Peyer's patch (tissue), 4 donors: ENCODE data around the gene CA11. TPM values are rescaled to one million over a fixed set of nuclear protein-coding genes. Genes with fewer than 3 reads are reported as not detected.
A peak's percentile ranks its signal among the peaks of the same experiment; 100 is the strongest.

Source experiments
- DNase-seq, 3 donors: peaks; one replicate each; pipeline ENCODE4 v3.0.0-alpha.2; 2017 to 2019
- H3K27ac ChIP-seq, 4 donors: fragments of 200-600 bp; sonication (generic); one replicate each; pipeline ENCODE4 v1.5.1; 2016 to 2019
- H3K27me3 ChIP-seq, 2 donors: fragments of 200-600 bp; sonication (generic); one replicate each; pipeline ENCODE4 v1.5.1; 2019
- H3K36me3 ChIP-seq, 3 donors: fragments of 200-600 bp; sonication (generic); one replicate each; pipeline ENCODE4 v1.5.1; 2016 to 2019
- H3K4me1 ChIP-seq, 4 donors: fragments of 200-600 bp; sonication (generic); one replicate each; pipeline ENCODE4 v1.5.1; 2016 to 2019
- H3K4me3 ChIP-seq, 4 donors: fragments of 200-600 bp; sonication (generic); 1 replicate in 3 of 4; 2 replicates in 1 of 4; pipeline ENCODE4 v1.5.1; 2016 to 2019; ENCODE audit warnings: mild to moderate bottlenecking in 1 of 4
- H3K9me3 ChIP-seq, 4 donors: fragments of 200-600 bp; sonication (generic); one replicate each; pipeline ENCODE4 v1.5.1; 2016 to 2019; ENCODE audit warnings: mild to moderate bottlenecking in 1 of 4
- CTCF ChIP-seq, 6 experiments: fragments of 450-650 bp in 4 of 6; fragments of 200-600 bp in 2 of 6; sonication (generic) in 1 of 6; IDR thresholded peaks; one replicate each; pipeline ENCODE4 v1.5.1; 2017 to 2019; ENCODE audit warnings: antibody characterized with exemption in 6 of 6, mild to moderate bottlenecking in 3 of 6, moderate library complexity in 1 of 6
- POLR2A ChIP-seq, 2 donors: fragments of 450-650 bp; IDR thresholded peaks; one replicate each; pipeline ENCODE4 v1.5.1; 2017; ENCODE audit warnings: antibody characterized with exemption in 2 of 2, mild to moderate bottlenecking in 2 of 2, moderate library complexity in 2 of 2
- total RNA-seq, 4 donors: library from RNA; depleted of rRNA; stranded (reverse); fragments of >200 nt; gene quantifications; one replicate each; pipeline ENCODE4 v1.1.0, GENCODE V29; 2016

Gene CA11
- total RNA-seq, 4 donors from 2014 or later: 0.70 to 8.3 (median 2.1) TPM

DNA sequence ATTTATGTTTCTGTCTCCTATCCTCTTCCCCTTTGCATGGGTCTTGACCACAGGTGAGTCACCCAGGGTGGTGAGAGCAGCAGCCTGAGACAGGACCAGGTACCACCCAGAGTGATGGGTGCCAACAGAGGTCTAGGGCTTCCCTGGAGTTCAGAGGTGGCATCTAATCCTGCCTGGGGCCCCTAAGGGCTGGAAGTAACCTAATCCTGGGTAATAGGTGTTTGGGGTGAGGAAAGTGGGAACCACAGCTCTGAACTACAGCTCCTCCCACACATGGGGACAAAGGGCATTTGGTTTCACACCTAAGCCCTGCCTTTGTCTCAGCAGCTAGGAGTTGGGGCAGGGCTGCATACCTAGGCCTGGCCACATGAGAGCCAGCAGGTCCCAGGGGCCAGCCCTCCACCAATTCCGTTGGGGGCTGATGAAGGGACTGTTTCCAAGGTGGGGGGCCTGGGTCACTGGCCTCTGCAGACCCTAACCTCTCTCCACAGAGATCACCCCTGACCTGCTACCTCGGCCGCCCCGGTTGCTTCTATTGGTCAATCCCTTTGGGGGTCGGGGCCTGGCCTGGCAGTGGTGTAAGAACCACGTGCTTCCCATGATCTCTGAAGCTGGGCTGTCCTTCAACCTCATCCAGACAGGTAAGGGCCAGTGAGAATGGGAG is 18.7 kb downstream of the CA11 start:
- Histone ChIP-seq H3K9me3 (no peaks in the 10 kb centered on the region), H3K4me3 (peak overlapping the region in 1 of 4 donors; percentile 23), H3K27ac (peak overlapping the region in 3 of 4 donors; percentile 87 to 91 (median 88)), H3K4me1 (peaks cover 0 to 78% (median 12%) of the 10 kb centered on the region in 4 donors), H3K27me3 (no peaks in the 10 kb centered on the region), H3K36me3 (peaks cover 0 to 29% (median 0%) of the 10 kb centered on the region in 3 donors)
- peak in 2 of 3 donors; percentile 77 to 78 for DNase-seq
- TF ChIP-seq CTCF (IDR thresholded peaks at IDR 0.05) (no peak), POLR2A (IDR thresholded peaks at IDR 0.05) (peak; percentile 19 to 63)

DNA sequence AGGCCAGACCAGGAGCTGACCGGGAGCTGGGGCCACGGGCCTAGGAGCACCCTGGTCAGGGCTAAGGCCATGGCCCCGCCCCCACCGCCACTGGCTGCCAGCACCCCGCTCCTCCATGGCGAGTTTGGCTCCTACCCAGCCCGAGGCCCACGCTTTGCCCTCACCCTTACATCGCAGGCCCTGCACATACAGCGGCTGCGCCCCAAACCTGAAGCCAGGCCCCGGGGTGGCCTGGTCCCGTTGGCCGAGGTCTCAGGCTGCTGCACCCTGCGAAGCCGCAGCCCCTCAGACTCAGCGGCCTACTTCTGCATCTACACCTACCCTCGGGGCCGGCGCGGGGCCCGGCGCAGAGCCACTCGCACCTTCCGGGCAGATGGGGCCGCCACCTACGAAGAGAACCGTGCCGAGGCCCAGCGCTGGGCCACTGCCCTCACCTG is 20.1 kb downstream of the CA11 start:
- DNase-seq: peak in 1 of 3 donors; percentile 63
- Histone ChIP-seq H3K36me3 (peaks cover 0 to 20% (median 0%) of the 10 kb centered on the region in 3 donors), H3K4me3 (peak overlapping the region in 3 of 4 donors; percentile 39 to 56 (median 55)), H3K27ac (peak overlapping the region in 3 of 4 donors; percentile 87 to 90 (median 88)), H3K4me1 (peaks cover 0 to 64% (median 11%) of the 10 kb centered on the region in 4 donors), H3K9me3 (no peaks in the 10 kb centered on the region), H3K27me3 (no peaks in the 10 kb centered on the region)
- peak in 2 of 6 experiments; percentile 18 to 22 for TF ChIP-seq CTCF (IDR thresholded peaks at IDR 0.05)
- TF ChIP-seq POLR2A (IDR thresholded peaks at IDR 0.05): no peak

- H3K27ac ChIP-seq: peak overlapping the region; percentile 73 to 90 (median 88)
- H3K9me3 ChIP-seq: no peaks in the 10 kb centered on the region
- peaks cover 0 to 15% (median 0%) of the 10 kb centered on the region in 3 donors for H3K36me3 ChIP-seq
- DNase-seq: peak in 2 of 3 donors; percentile 81 to 89
- peaks cover 0 to 58% (median 13%) of the 10 kb centered on the region in 4 donors for H3K4me1 ChIP-seq
- no peaks in the 10 kb centered on the region for H3K27me3 ChIP-seq
- peak overlapping the region in 3 of 4 donors; percentile 39 to 56 (median 55) for H3K4me3 ChIP-seq
- peak; percentile 91 to 93 for TF ChIP-seq POLR2A (IDR thresholded peaks at IDR 0.05)
- no peak for TF ChIP-seq CTCF (IDR thresholded peaks at IDR 0.05)
Measured at GRCh38 chr19:48624791-48625723, 20.9 kb downstream of the CA11 start.

- Histone ChIP-seq H3K36me3 (peaks cover 0 to 9% (median 0%) of the 10 kb centered on the region in 3 donors), H3K4me3 (peak overlapping the region; percentile 37 to 56 (median 47)), H3K27ac (peak overlapping the region; percentile 73 to 90 (median 88)), H3K9me3 (no peaks in the 10 kb centered on the region), H3K4me1 (peaks cover 0 to 54% (median 15%) of the 10 kb centered on the region in 4 donors), H3K27me3 (no peaks in the 10 kb centered on the region)
- peak; percentile 98 to 99 (median 99) for DNase-seq
- TF ChIP-seq CTCF (IDR thresholded peaks at IDR 0.05) (peak in 2 of 6 experiments; percentile 4 to 8), POLR2A (IDR thresholded peaks at IDR 0.05) (peak in 1 of 2 donors; percentile 56)
Measured at GRCh38 chr19:48624067-48624594, 21.9 kb downstream of the CA11 start.

- no peak for DNase-seq
- TF ChIP-seq POLR2A (IDR thresholded peaks at IDR 0.05) (no peak), CTCF (IDR thresholded peaks at IDR 0.05) (no peak)
- Histone ChIP-seq H3K36me3 (peaks cover 0 to 5% (median 0%) of the 10 kb centered on the region in 3 donors), H3K9me3 (no peaks in the 10 kb centered on the region), H3K27ac (peak overlapping the region; percentile 61 to 90 (median 80)), H3K4me3 (peak overlapping the region in 3 of 4 donors; percentile 37 to 56 (median 39)), H3K27me3 (no peaks in the 10 kb centered on the region), H3K4me1 (peaks cover 0 to 49% (median 15%) of the 10 kb centered on the region in 4 donors)
Measured at GRCh38 chr19:48623556-48624066, 22.4 kb downstream of the CA11 start.
